HUES48 (cell line): ENCODE data around the gene SNX13.

Experiments used
- H3K27ac ChIP-seq: one replicate; pipeline ENCODE4 v1.7.0; 2013; ENCODE audit warnings: low read depth, low read length, inconsistent platforms
- H3K27me3 ChIP-seq: 2 replicates; pipeline ENCODE4 v1.6.1; 2013; ENCODE audit warnings: mild to moderate bottlenecking, low read length; ENCODE audit not compliant: control insufficient read depth, insufficient read depth
- H3K36me3 ChIP-seq: 2 replicates; pipeline ENCODE4 v1.6.1; 2013; ENCODE audit warnings: low read length; ENCODE audit not compliant: control insufficient read depth, insufficient read depth
- H3K4me1 ChIP-seq: 2 replicates; pipeline ENCODE4 v1.6.1; 2013; ENCODE audit warnings: mild to moderate bottlenecking, low read length; ENCODE audit not compliant: control insufficient read depth, insufficient read depth
- H3K4me3 ChIP-seq: 2 replicates; pipeline ENCODE4 v1.5.1; 2013; ENCODE audit warnings: mild to moderate bottlenecking, low read depth, low read length
- H3K9ac ChIP-seq: 2 replicates; pipeline ENCODE4 v1.6.1; 2013; ENCODE audit warnings: mild to moderate bottlenecking, low read depth, low read length, moderate library complexity
- H3K9me3 ChIP-seq: 2 replicates; pipeline ENCODE4 v1.6.1; 2013; ENCODE audit warnings: low read length; ENCODE audit not compliant: control insufficient read depth, insufficient read depth

The SNX13 gene

GRCh38 chr7:17848516-17848915, 91.8 kb downstream of the SNX13 start:
- H3K4me3 ChIP-seq, result no peak overlapping the region
- no peaks in the 10 kb centered on the region for H3K9me3 ChIP-seq
- peaks cover 11% of the 10 kb centered on the region for H3K36me3 ChIP-seq

GRCh38 chr7:17846935-17847334, 93.4 kb downstream of the SNX13 start:
- H3K36me3 ChIP-seq, result peaks cover 8% of the 10 kb centered on the region
- H3K4me1 ChIP-seq, result peaks cover 5% of the 10 kb centered on the region; the same call in 1 of the 2 replicates
- H3K27me3 ChIP-seq, result no peaks in the 10 kb centered on the region
- no peak overlapping the region for H3K9ac ChIP-seq
- no peak overlapping the region for H3K27ac ChIP-seq
- H3K9me3 ChIP-seq, result no peaks in the 10 kb centered on the region
- H3K4me3 ChIP-seq, result no peak overlapping the region

More at GRCh38 chr7:17848516-17848915, 91.8 kb downstream of the SNX13 start:
- H3K4me1 ChIP-seq, result peaks cover 5% of the 10 kb centered on the region; the same call in 1 of the 2 replicates
- no peaks in the 10 kb centered on the region for H3K27me3 ChIP-seq
- H3K27ac ChIP-seq, result no peak overlapping the region
- H3K9ac ChIP-seq, result no peak overlapping the region

- Histone ChIP-seq H3K27me3 (no peaks in the 10 kb centered on the region), H3K4me3 (no peak overlapping the region), H3K4me1 (peaks cover 10% of the 10 kb centered on the region; the same call in 1 of the 2 replicates), H3K9me3 (no peaks in the 10 kb centered on the region), H3K36me3 (peaks cover 5% of the 10 kb centered on the region), H3K9ac (no peak overlapping the region), H3K27ac (no peak overlapping the region)
Measured at GRCh38 chr7:17845197-17845547, 95.1 kb downstream of the SNX13 start.

- no peak overlapping the region for H3K9ac ChIP-seq
- no peak overlapping the region for H3K27ac ChIP-seq
- H3K4me1 ChIP-seq, result peaks cover 10% of the 10 kb centered on the region; the same call in 1 of the 2 replicates
- H3K27me3 ChIP-seq, result no peaks in the 10 kb centered on the region
- no peak overlapping the region for H3K4me3 ChIP-seq
- H3K9me3 ChIP-seq, result no peaks in the 10 kb centered on the region
- H3K36me3 ChIP-seq, result peaks cover 3% of the 10 kb centered on the region; the same call in 1 of the 2 replicates
Measured at GRCh38 chr7:17844514-17845196, 95.6 kb downstream of the SNX13 start.

- no peak overlapping the region for H3K4me3 ChIP-seq
- H3K4me1 ChIP-seq, result peaks cover 10% of the 10 kb centered on the region; the same call in 1 of the 2 replicates
- H3K9ac ChIP-seq, result no peak overlapping the region
- H3K27ac ChIP-seq, result no peak overlapping the region
- H3K9me3 ChIP-seq, result no peaks in the 10 kb centered on the region
- H3K36me3 ChIP-seq, result peaks cover 9% of the 10 kb centered on the region; the same call in 1 of the 2 replicates
- H3K27me3 ChIP-seq, result no peaks in the 10 kb centered on the region
Measured at GRCh38 chr7:17844022-17844421, 96.3 kb downstream of the SNX13 start.

GRCh38 chr7:17843041-17843440, 97.3 kb downstream of the SNX13 start:
- Histone ChIP-seq H3K4me3 (no peak overlapping the region), H3K27me3 (no peaks in the 10 kb centered on the region), H3K9ac (no peak overlapping the region), H3K9me3 (no peaks in the 10 kb centered on the region), H3K27ac (no peak overlapping the region), H3K36me3 (peaks cover 13% of the 10 kb centered on the region; the same call in 1 of the 2 replicates), H3K4me1 (peaks cover 10% of the 10 kb centered on the region; the same call in 1 of the 2 replicates)

GRCh38 chr7:17832820-17833355, 107.4 kb downstream of the SNX13 start:
- no peaks in the 10 kb centered on the region for H3K4me1 ChIP-seq
- no peaks in the 10 kb centered on the region for H3K27me3 ChIP-seq
- H3K9ac ChIP-seq, result no peak overlapping the region
- peaks cover 18% of the 10 kb centered on the region for H3K36me3 ChIP-seq
- H3K27ac ChIP-seq, result no peak overlapping the region
- no peak overlapping the region for H3K4me3 ChIP-seq
- H3K9me3 ChIP-seq, result no peaks in the 10 kb centered on the region

- Histone ChIP-seq H3K27me3 (no peaks in the 10 kb centered on the region), H3K9ac (no peak overlapping the region), H3K4me1 (no peaks in the 10 kb centered on the region), H3K4me3 (no peak overlapping the region), H3K9me3 (no peaks in the 10 kb centered on the region), H3K36me3 (peaks cover 16% of the 10 kb centered on the region), H3K27ac (no peak overlapping the region)
Measured at GRCh38 chr7:17832242-17832641, 108.1 kb downstream of the SNX13 start.

GRCh38 chr7:17830206-17830605, 110.1 kb downstream of the SNX13 start:
- peaks cover 19% of the 10 kb centered on the region for H3K36me3 ChIP-seq
- no peak overlapping the region for H3K4me3 ChIP-seq
- H3K4me1 ChIP-seq, result no peaks in the 10 kb centered on the region
- no peaks in the 10 kb centered on the region for H3K27me3 ChIP-seq
- no peaks in the 10 kb centered on the region for H3K9me3 ChIP-seq
- H3K27ac ChIP-seq, result no peak overlapping the region
- no peak overlapping the region for H3K9ac ChIP-seq

- H3K36me3 ChIP-seq, result peaks cover 18% of the 10 kb centered on the region
- H3K4me1 ChIP-seq, result no peaks in the 10 kb centered on the region
- no peaks in the 10 kb centered on the region for H3K9me3 ChIP-seq
- H3K27ac ChIP-seq, result no peak overlapping the region
- H3K27me3 ChIP-seq, result no peaks in the 10 kb centered on the region
- H3K4me3 ChIP-seq, result no peak overlapping the region
- H3K9ac ChIP-seq, result no peak overlapping the region
Measured at GRCh38 chr7:17829001-17829400, 111.3 kb downstream of the SNX13 start.

GRCh38 chr7:17822547-17823173, 117.6 kb downstream of the SNX13 start:
- H3K4me3 ChIP-seq, result no peak overlapping the region
- no peaks in the 10 kb centered on the region for H3K27me3 ChIP-seq
- no peaks in the 10 kb centered on the region for H3K9me3 ChIP-seq
- no peak overlapping the region for H3K27ac ChIP-seq
- H3K9ac ChIP-seq, result no peak overlapping the region
- H3K36me3 ChIP-seq, result 0 out of 2 replicates have a peak, but pooled peaks cover 11% of the 10 kb centered on the region
- no peaks in the 10 kb centered on the region for H3K4me1 ChIP-seq
